AG04450 (cell line): ENCODE results near the gene INO80E. TPM values are rescaled to one million over a fixed set of nuclear protein-coding genes. Genes with fewer than 3 reads are reported as not detected.

Experiments used
- CTCF ChIA-PET: fragments of 300-600, 350-600 bp; formaldehyde crosslinking; extraction: SDS; loops from one replicate; lab custom pipeline; 2022; ENCODE audit warnings: antibody characterized with exemption, inconsistent platforms; lab: Charles Lee
- POLR2A ChIA-PET: fragments of 350-600 bp; formaldehyde crosslinking; extraction: SDS; loops from one replicate; lab custom pipeline; 2021; ENCODE audit warnings: antibody characterized with exemption, inconsistent platforms; lab: Yijun Ruan, JAX
- DNase-seq: peaks from one replicate; pipeline ENCODE4 v3.0.0-alpha.2; 2011; ENCODE audit warnings: low read depth, low spot score
- H3K27ac ChIP-seq: one replicate; pipeline ENCODE4 v1.5.1; 2012; ENCODE audit warnings: low read depth, low read length, control low read depth
- H3K27me3 ChIP-seq: one replicate; pipeline ENCODE4 v1.6.0; 2012; ENCODE audit warnings: low read length; ENCODE audit not compliant: control insufficient read depth, insufficient read depth
- H3K4me3 ChIP-seq: 2 replicates; pipeline ENCODE4 v1.5.1; 2011; ENCODE audit warnings: mild to moderate bottlenecking, low read depth, low read length, control low read depth
- H3K9me3 ChIP-seq: 2 replicates; pipeline ENCODE4 v1.5.1; 2012; ENCODE audit warnings: low read length; ENCODE audit not compliant: control insufficient read depth, insufficient read depth
- polyA plus RNA-seq: library from polyadenylated mRNA; depleted of rRNA; stranded (reverse); fragments of >200 nt; gene quantifications from 2 replicates; pipeline ENCODE4 v1.2.3, GENCODE V29; 2011
- TF ChIP-seq, protein P1 (sequence below): IDR thresholded peaks from 2 replicates; pipeline ENCODE4 v1.5.1; 2011; ENCODE audit warnings: low read depth, low read length, control low read depth, inconsistent platforms

The INO80E gene
- polyA plus RNA-seq, 1 experiment: 27.3 TPM

DNA sequence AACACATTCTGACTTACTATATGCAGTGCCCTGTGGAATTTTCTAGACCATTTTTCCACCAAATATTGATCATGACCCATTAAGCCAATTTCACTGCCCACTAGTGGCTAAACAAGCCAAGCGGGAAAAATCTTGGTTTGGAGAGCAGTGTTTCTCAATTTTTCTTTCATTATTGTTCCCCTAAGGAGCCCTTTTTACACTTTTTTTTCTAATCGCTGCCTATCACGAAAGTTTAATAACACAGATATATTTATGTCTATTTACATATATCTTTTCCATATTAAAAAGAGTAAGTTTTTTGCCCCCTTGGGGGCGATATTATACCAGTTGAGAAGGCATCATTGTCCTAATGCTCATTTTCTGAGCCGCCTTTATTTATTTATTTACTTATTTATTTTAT is 45.8 kb downstream of the INO80E start:
- TF ChIP-seq, protein P1, sequence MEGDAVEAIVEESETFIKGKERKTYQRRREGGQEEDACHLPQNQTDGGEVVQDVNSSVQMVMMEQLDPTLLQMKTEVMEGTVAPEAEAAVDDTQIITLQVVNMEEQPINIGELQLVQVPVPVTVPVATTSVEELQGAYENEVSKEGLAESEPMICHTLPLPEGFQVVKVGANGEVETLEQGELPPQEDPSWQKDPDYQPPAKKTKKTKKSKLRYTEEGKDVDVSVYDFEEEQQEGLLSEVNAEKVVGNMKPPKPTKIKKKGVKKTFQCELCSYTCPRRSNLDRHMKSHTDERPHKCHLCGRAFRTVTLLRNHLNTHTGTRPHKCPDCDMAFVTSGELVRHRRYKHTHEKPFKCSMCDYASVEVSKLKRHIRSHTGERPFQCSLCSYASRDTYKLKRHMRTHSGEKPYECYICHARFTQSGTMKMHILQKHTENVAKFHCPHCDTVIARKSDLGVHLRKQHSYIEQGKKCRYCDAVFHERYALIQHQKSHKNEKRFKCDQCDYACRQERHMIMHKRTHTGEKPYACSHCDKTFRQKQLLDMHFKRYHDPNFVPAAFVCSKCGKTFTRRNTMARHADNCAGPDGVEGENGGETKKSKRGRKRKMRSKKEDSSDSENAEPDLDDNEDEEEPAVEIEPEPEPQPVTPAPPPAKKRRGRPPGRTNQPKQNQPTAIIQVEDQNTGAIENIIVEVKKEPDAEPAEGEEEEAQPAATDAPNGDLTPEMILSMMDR: peak; percentile 49
- POLR2A ChIA-PET: interaction anchor here (1.1 kb wide), 1 partner anchor 50 kb away, joined by 3 read pairs; the partner anchor contains the start of gene TBX6
- no peak for DNase-seq
- H3K27ac ChIP-seq: no peak overlapping the region
- H3K9me3 ChIP-seq: no peaks in the 10 kb centered on the region
- peaks cover 3% of the 10 kb centered on the region for H3K27me3 ChIP-seq
- no peak overlapping the region for H3K4me3 ChIP-seq
- CTCF ChIA-PET: interaction anchor here (0.7 to 5.2 kb wide), 4 partner anchors 10 to 493 kb away, joined by 3 to 26 read pairs (median 4); partner anchors contain the start of genes TLCD3B and ZNF747

DNA sequence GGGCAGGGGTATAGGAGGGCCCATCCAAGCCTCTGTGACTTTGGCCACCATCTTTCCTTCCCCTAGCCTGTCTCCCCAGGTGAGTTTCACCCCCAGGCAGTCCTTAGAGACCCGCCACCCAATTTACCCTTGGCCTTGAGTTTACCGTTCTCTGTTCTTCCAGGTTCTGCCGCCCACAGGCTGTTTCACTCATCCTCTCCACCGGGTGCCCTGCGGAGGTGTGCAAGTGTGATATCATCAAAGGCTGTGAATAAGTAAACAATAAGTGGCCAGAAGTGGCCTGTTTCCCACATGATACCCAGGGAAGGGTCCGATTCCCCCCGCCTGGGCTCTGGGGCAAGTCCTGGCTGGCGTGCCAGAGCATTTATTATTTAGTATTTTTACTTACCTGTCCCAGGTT is 50.1 kb downstream of the INO80E start:
- POLR2A ChIA-PET: no interaction called here
- TF ChIP-seq, protein P1: no peak
- H3K4me3 ChIP-seq: no peak overlapping the region
- H3K27me3 ChIP-seq: no peaks in the 10 kb centered on the region
- CTCF ChIA-PET: no interaction called here
- H3K9me3 ChIP-seq: no peaks in the 10 kb centered on the region
- DNase-seq: no peak
- no peak overlapping the region for H3K27ac ChIP-seq

DNA sequence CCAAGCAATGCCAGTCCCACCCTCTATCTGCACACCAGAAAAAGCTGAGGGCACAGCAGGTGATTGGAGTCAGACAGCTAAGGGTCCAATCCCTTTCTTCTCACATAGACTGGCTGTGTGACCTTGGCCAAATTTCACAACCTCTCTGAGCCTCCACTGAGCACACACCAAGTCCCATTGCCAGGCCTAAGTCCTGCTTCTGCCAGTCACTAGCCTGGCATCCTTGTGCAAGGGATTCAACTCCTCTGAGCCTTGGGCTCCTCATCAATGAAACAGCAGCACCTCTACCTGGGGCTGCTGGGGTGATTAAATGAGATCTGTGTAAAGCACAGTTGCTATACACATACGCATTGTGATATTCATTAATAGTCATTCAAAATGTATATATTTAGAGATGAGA is 50.5 kb downstream of the INO80E start:
- TF ChIP-seq, protein P1: no peak
- Histone ChIP-seq H3K9me3 (no peaks in the 10 kb centered on the region), H3K27me3 (no peaks in the 10 kb centered on the region), H3K4me3 (no peak overlapping the region), H3K27ac (no peak overlapping the region)
- POLR2A ChIA-PET: no interaction called here
- CTCF ChIA-PET: no interaction called here
- no peak for DNase-seq

DNA sequence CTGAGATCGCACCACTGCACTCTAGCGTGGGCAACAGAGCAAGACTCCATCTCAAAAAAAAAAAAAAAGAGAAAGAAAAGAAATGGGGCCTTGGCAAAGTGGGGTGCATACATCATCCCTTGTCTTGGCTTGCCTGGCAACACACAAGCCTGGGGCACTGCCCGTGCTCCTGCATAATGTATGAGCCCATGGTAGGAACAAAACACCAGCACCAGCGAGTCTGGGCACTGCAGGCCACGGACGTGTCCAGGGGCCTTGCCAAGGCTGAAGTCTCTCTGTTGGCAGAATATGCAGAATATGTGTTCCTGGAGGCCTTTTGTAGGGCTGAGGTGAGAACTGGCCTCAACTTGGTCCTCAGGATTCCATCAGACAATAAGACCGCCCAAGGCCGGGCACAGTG is 53.8 kb downstream of the INO80E start:
- H3K4me3 ChIP-seq: no peak overlapping the region
- H3K9me3 ChIP-seq: no peaks in the 10 kb centered on the region; the same call in 1 of the 2 replicates
- no peak overlapping the region for H3K27ac ChIP-seq
- H3K27me3 ChIP-seq: no peaks in the 10 kb centered on the region
- ChIA-PET CTCF (interaction anchor here (0.8 kb wide), 1 partner anchor 18 kb away, joined by 3 read pairs; no protein-coding TSS in a partner anchor), POLR2A (no interaction called here)
- DNase-seq: no peak
- TF ChIP-seq, protein P1: no peak

DNA sequence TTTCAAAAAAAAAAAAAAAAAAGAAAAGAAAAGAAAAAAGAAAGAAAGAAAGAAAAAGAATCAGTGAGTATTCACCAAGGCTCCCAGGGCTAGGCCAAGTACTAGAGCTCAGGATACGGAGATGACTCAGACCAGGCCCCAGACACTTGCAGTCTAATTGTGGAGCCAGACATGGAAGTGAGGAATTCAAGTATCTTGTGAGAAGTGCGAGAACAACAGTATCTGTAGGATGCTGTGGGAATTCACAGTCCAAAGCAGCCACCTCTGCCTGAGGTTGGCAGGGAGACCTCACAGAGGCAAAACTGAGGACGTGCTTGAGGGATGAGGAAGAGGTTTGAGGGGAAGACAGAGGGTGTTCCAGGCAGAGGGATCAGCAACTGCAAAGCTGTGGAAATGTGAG is 55.5 kb downstream of the INO80E start:
- DNase-seq: no peak
- TF ChIP-seq, protein P1: no peak
- no peaks in the 10 kb centered on the region for H3K27me3 ChIP-seq
- H3K4me3 ChIP-seq: no peak overlapping the region
- POLR2A ChIA-PET: interaction anchor here (0.6 to 0.9 kb wide), 2 partner anchors 18 to 125 kb away, joined by 4 to 7 read pairs; no protein-coding TSS in a partner anchor
- no peaks in the 10 kb centered on the region; the same call in 1 of the 2 replicates for H3K9me3 ChIP-seq
- CTCF ChIA-PET: interaction anchor here (0.6 to 1.5 kb wide), 2 partner anchors 10 to 23 kb away, joined by 5 read pairs; no protein-coding TSS in a partner anchor
- peak overlapping the region; percentile 21 for H3K27ac ChIP-seq
